GM19238 (cell line): ENCODE results near the gene SRC.
"Not testable (repeated sequence)": the region's sequence is repeated elsewhere in the genome, so short reads cannot be mapped to it uniquely, and the experiment has no call there.

Experiments used
- DNase-seq: peaks from one replicate; pipeline ENCODE4 v3.0.0; 2011; ENCODE audit warnings: low spot score; ENCODE audit not compliant: insufficient read length

SRC gene

DNA sequence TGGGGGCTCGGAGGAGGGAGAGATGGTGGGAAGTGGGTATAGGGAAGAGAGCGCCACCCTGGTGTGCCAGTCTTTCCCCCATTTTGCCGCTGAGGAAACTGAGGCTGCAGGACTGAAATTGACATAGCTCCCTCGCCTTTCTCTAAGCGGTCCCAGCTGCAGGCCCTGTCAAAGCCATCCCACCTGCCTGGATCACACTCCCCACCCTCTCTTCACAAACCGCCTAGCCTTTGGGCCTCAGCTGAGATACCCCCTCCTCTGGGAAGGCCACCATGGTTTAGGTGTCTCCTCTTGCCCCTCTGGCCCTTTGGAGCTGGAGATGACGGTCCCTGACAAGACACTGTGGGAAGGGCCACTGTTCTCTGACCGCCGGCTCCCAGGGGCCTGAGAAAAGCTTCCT is 16.9 kb downstream of the SRC start:
- DNase-seq: no peak

DNA sequence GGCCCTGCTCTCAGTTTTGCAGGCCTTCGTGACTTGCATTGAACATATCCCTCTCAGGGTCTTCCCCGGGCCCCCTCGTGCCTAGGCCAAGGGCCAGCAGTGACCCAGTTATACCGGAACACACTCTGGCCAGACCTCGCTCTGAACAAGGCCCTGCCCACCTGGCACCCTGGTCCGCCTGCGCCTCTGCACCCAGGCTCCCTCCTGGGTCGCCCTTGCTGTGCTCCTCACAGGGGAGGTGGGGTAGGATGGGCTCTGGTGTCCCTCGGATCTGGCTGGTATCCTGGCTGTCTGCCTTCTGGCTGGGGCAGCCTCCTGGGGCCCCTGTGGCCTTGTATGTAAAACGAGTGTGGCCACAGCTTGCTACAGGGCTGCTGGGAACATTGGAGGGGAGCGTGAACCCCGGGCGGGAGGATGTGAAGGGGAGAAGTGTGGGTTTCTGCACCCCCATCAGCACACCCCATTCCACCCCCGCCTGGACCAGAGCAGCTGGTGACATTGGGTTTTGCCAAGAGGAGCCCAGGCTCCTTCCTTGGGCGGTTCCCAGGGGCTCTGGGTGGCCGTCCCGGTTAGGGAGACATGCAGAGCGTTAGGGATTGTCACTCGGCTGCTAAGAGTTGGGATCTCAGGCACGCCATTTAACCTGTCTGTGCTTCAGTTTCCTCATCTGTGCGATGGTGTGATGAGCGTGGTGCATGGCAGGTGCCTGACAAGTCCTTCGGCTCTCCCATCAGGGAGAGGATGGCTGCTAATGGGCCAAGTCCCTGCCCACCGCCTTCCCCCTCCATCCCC is 17.5 kb downstream of the SRC start:
- no peak for DNase-seq

DNA sequence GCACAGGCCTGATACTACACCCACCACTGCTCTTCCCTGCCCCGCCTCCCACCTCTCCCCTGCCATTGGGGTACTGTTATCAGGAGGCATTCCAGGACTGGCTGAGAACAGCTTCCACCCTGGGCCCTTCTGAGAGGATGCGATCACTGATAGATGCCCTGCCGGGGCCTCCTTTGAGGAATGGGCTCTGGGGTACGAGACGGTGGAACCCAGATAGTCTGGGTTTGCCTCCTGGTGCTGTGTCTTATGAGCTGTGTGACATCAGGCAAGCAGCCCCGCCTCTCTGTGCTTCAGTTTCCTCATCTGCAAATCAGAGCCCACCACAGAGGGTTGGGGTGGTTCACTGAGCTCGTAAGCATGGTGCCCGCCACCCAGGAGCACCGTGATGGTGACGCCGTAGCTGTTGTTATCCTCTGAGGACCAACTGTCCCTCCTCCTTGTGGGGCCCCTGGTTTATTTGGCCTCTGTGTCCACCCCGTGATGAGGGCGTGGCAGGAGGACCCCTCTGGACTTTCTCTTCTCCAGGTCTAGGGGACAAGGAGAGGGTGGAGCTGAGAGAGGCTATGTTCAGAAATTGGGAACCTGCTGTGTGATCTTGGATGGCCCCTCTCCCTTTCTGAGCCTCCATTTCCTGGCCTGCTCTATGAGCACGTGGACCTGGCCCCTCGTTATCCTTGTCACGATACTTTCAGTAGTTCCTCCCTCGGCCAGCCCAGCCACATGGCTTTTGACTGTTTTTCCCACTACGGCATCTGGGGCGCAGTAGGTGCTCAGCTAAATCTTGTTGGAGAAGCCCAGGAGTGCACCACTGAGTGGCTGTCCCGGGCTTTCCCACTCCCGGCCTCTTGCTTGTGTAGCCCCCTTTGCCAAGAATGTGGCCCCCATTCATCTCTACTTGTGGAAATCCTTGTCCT is 18.3 kb downstream of the SRC start:
- no peak for DNase-seq

DNA sequence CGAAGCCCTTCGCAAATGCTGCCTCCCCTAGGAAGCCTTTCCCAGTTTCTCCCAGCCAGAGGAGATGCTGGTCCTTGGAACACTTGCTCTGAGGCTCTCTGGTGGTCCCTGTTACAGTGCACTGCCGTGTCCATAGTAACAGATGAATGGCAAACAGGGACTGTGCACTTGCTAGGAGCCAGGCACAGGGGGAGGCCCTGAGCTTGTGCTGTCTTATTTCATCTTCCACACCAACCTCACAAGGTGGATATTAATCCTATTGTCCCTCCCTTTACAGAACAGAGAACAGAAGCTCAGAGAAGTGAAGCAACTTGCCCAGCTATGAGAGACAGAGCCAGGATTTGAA is 19.0 kb downstream of the SRC start:
- no peak for DNase-seq

DNA sequence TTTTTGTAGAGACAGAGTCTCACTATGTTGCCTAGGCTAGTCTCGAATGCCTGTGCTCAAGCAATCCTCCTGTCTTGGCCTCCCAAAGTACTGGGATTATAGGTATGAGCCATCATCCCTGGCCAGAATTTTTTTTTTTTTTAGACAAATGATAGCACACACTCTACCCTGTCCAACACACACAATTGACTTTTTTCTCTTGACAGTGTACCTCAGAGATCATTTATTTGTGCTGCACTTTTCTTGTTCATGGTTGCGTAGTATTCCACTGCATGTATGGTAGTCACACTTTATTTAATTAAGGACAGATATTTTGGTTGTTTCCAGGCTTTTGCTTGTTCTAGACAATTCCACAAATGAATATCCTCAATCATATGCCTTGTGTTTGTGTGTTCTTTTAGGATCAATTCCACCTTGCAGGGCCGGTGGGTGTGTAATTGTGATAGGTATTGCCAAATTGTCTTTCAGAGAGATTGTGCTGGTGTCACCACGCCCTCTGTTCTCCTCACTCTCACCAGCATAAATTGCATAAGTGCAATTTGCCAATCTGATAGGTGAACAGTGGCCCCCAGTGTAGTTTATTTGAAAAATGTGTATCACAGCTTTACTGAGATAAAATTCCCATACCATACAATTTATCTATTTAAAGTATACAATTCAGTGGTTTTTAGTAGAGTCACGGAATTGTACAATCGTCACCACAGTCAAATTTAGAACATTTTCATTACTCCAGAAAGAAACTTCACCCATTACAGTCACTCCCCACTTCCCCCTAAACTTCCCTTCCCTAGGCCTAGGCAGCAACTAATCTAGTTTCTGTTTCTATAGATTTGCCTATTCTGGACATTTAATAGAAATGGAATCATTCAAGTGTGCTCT is 20.1 kb downstream of the SRC start:
- no peak for DNase-seq

DNA sequence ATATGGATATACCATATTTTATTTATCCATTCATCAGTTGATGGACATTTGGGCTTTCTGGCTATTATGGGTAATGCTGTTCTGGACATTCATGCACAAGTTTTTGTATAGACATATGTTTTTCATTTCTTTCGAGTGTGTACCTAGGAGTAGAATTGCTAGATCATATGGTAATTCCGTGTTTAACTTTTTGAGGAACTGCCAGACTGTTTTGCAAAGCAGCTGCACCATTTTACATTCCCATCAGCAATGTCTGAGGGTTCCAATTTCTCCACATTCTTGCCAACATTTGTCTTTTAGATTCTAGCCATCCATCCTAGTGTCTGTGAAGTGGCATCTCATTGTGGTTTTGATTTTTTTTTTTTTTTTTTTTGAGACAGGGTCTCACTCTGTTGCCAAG is 20.8 kb downstream of the SRC start:
- DNase-seq: no peak

DNA sequence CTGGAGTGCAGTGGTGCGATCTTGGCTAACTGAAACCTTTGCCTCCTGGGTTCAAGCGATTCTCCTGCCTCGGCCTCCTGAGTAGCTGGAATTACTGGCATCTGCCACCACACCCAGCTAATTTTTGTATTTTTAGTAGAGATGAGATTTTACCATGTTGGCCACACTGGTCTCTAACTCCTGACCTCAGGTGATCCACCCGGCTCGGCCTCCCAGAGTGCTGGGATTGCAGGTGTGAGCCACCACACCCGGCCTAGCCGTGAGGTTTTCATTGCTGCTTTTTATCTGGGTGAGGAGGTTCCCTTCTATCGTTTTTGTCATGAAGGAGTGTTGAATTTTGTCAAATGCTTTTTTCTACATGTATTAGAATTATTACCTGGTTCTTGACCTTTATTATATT is 23.9 kb downstream of the SRC start:
- no peak for DNase-seq

DNA sequence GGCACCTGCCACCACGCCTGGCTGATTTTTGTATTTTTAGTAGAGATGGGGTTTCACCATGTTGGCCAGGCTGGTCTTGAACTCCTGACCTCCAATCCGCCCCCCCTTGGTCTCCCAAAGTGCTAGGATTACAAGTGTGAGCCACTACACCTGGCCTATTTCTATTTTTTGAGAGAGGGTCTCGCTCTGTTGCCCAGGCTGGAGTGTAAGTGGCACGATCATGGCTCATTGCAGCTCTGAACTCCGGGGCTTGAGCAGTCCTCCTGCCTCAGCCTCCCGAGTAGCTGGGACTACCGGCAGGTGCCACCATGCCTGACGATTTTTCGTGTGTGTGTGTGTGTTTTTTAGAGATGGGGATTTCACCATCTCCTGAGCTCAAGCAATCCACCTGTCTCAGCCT is 25.9 kb downstream of the SRC start:
- DNase-seq: not testable (repeated sequence)

DNA sequence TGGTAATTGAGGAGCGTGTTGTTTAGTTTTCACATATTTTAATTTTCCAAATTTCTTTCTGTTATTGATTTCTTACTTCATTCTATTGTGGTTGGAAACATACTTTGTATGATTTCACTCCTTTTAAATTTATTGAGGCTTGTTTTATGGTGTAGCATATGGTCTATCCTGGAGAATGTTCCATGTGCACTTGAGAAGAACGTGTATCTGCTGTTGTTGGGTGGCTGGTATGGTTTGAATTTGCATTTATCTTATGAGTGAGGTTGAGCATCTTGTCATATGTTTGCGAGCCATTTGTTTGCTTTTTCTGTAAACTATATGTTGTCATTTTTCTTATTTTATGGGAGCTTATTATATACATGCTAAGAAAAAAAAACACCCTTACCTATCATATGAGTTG is 26.5 kb downstream of the SRC start:
- DNase-seq: no peak

DNA sequence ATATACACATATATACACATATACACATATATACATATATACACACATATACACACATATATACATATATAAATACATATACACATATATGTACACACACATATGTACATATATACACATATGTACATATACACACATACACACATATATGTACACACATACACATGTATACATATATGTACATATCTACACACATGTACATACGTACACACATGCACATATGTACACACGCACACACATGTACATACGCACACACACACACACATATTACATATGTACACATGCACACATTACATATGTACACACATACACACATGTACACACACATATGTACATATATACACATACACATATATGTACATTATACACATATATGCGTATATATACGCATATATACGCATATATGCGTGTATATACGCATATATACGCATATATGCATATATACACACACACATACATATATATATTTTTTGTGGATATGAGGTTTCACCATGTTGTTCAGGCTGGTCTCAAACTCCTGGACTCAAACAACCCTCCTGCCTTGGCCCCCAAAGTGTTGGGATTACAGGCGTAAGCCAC is 27.2 kb downstream of the SRC start:
- no peak for DNase-seq

DNA sequence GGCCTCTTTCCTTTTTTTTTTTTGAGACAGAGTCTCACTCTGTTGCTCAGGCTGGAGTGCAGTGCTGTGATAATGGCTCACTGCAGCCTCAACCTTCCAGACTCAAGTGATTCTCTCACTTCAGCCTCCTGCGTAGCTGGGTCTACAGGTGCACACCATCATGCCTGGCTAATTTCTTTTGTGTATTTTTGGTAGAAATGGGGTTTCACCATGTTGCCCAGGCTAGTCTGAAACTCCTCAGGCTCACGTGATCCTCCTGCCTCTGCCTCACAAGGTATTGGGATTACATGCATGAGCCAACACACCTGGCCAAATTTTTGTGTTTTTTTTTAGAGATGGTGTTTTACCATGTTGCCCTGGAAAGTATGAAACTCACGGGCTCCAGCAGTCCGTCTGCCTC is 29.3 kb downstream of the SRC start:
- DNase-seq: no peak

DNA sequence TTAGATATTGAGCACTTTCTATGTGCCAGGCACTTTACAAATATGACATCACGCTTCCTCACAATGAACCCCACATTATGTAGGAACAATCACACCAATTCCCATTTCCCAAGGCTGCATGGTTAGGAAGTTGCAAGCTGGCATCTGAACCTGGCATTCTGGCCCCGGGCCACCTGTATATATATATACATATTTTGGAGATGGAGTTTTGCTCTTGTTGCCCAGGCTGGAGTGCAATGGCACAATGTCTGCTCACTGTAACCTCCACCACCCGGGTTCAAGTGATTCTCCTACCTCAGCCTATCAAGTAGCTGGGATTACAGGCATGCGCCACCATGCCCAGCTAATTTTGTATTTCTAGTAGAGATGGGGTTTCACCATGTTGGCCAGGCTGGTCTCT is 30.4 kb downstream of the SRC start:
- no peak for DNase-seq

DNA sequence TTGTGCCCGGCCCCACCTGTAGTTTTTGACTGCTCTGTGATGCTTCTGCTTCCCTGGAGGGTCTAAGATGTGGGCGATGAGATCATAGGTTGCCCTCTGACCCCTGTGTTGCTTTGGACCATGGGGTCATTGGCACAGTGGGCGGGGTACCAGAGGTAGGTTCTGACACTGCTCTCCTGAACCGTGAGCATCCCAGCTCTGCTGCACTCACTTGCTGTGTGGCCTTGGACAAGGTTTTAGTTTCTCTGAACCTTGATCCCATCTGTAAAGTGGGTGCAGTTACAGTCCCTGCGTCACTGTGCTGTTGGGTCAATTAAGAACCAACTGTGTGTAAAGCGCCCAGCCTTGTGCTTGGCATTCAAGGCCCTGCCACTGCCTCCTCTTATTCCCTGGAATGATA is 30.9 kb downstream of the SRC start:
- DNase-seq: no peak

DNA sequence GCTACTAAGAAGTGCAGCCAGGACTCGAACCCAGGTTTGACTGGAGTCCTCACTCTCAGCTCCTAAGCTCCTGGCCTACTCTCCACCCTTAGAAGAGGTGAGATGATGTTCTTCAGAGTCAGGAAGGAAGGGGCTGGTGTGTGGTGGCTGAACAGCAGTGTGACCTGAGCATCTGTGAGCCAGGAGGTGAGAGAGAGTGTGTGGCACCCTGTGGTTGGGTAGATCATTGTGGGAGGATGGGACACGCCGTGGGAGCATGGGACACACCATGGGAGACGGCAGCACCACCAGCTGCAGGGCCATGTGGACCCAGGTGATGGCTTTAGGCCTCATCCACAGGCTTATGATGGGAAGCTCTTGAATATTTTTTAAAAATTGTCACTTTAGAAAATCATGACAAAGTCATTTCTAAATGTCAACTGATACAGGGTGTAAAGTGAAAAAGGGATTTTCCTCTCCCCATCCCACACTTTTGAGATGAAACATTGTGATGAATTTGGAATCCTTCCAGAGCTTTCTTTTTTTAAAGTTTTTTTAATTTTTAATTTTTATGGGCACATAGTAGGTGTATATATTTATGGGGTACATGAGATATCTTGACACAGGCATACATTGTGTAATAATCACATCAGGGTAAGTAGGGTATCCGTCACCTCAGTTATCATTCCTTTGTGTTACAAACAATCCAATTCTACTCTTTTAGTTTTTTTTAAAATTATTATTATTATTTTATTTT is 31.6 kb downstream of the SRC start:
- DNase-seq: no peak

DNA sequence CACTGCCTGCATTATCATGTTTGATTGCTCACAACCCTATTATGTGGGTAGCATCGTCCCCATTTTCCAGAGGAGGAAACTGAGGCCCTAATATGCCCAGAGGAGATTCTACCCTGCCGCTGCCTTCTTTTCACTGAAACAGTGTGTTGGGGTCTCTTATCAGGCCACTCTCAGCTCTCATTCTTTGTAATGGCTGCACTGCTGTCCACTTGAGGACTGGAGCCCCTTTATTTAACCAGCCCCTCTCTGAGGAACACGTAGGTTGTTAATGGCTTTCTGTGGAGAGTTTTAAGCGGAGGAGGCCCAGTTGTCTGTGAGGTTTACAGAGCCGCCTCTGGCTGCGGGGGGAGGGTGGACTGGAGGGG is 32.5 kb downstream of the SRC start:
- DNase-seq: no peak

DNA sequence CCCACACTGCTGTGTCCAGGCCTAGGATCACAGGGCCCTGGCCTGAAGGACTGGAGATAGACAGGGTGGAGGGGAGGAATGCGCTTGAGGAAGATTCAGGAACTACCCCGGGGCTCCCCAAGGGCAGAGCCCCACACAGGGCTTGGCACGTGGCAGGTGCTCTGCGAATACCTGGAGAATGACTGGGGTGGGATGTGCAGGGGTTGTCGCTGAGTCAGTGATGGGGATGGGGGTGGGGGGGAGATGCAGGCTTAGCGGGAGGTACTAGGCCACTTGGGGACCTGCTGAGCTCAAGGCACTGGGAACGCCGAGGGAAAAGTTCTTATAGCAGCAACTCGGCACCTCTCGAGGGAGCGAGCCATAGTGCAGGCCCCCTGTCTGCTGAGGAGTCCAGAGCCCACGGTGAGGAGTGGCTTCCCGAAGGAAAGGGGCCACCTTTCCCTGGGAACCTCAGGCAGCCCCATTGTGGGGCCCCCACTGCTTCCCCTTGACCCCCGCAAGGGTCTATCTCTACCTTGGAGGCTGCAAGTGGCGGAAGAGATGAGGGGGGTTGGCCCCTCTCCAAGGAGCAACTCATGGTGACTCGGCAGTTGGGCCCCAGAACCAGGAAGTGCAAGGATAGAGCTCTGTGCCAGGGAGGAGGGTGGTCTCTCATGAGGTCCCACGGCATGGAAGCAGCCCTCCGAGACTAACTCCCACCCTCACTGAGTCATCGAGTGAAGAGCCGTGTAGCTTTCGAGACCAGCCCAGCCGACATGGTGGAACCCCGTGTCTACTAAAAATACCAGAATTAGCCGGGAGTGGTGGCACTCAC is 33.1 kb downstream of the SRC start:
- DNase-seq: no peak

DNA sequence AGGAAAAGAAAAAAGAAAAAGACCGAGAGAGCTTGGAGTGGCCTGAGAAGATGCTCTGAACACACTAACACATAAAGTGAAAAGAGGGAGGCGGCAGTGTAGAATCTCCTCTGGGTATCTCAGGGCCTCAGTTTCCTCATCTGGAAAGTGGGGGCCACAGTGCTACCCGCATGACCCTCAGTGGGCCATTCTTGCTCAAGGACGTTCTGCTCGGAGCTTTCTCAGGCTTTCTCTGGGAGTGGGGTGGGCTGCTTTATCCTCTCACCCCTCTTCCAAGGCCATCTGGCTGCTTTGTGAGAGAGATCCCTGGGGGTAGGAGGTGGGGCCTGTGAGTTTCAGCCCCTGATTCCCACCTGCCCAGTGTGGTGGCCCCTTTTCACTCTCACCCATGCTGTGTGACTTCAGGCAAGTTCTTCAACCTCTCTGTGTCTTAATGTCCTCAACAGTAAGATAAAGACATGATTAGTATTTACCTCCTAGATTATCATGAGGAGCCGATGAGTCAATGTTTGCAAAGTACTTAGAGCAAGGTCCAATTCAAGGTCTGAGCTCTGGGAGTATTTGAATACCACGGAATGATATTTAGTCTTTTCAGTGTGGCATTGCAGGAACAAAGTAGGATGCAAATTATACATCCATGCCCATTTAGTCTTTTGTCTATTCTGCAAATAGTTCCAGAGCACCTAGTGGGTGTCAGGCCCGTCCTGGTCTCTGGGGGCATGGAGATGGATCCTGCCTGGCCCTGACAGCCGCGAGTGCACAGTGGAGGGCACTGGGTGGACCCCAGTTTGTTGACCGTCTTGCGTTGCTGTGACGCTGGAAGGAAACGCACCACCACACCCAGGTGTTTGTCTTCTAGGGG is 34.3 kb downstream of the SRC start:
- DNase-seq: no peak

DNA sequence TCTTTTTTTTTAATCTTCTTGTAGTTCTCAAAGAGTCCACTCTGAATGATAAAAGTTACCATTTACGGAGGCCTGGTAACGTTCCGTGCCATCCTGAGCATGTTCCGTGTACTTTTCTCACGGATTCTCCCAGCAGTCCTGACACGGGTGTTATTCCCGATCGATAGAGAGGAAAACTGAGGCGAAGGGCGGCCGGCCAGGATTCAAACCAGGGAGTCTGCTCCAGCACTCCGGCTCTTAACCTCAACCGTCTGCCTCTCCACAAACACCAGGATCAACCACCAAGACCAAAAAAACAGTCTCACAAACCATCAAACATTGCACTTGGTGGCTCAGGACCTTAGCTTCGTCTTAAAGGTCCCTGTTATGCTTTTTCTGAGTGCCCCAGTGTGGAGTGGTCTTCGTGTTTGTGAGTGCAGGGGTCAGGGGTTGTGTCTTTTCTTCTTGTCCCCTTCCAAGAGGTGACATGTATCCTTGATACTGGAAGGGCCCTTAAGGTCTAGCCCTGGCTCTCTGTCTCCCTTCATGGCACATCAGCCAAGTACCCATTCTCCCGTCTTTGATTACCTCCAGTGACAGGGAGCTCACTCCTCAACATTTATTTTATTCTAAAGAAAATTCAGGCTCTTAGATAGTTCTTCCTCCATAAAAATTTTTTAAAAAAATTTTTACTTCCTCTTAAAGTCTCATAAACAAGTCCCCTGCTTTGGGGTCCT is 35.1 kb downstream of the SRC start:
- no peak for DNase-seq
